Spinal cord (tissue), 10 donors: ENCODE data around the gene SBK2. TPM values are rescaled to one million over a fixed set of nuclear protein-coding genes. Genes with fewer than 3 reads are reported as not detected.
"Not testable (repeated sequence)": the region's sequence is repeated elsewhere in the genome, so short reads cannot be mapped to it uniquely, and the experiment has no call there.

ENCODE experiments used
- DNase-seq, 6 donors: peaks; one replicate each; pipeline versions ENCODE4 v3.0.0 to v3.0.0-alpha.2; 2013 to 2015; ENCODE audit warnings: low spot score in 6 of 6, low read depth in 4 of 6
- H3K27ac ChIP-seq: one replicate; pipeline ENCODE4 v1.5.1; 2013; ENCODE audit warnings: low read depth, low read length, control low read depth
- H3K27me3 ChIP-seq: one replicate; pipeline ENCODE4 v1.6.1; 2013; ENCODE audit warnings: low read length; ENCODE audit not compliant: control insufficient read depth, insufficient read depth
- H3K36me3 ChIP-seq: one replicate; pipeline ENCODE4 v1.6.1; 2013; ENCODE audit warnings: low read length; ENCODE audit not compliant: control insufficient read depth, insufficient read depth
- H3K4me1 ChIP-seq: one replicate; pipeline ENCODE4 v1.6.1; 2013; ENCODE audit warnings: low read length; ENCODE audit not compliant: control insufficient read depth, insufficient read depth
- H3K4me3 ChIP-seq: one replicate; pipeline ENCODE4 v1.5.1; 2013; ENCODE audit warnings: low read depth, low read length, control low read depth
- H3K9me3 ChIP-seq: one replicate; pipeline ENCODE4 v1.6.1; 2013; ENCODE audit warnings: low read length; ENCODE audit not compliant: control insufficient read depth, insufficient read depth
- WGBS: methylation state at CpG from one replicate; pipeline ENCODE4 v1.1.5; 2013; ENCODE audit warnings: missing lambda C conversion rate; ENCODE audit not compliant: insufficient coverage; 5-methylcytosine and 5-hydroxymethylcytosine counted together
- polyA plus RNA-seq, 2 donors: library from polyadenylated mRNA; unstranded; fragments of 120-200 nt; gene quantifications; one replicate each; pipeline ENCODE4 v1.2.1, GENCODE V29; 2013; ENCODE audit not compliant: insufficient read length in 2 of 2
- total RNA-seq, 2 donors: library from RNA; depleted of rRNA in 1 of 2; stranded (reverse); fragments of 120-200 nt in 1 of 2; fragments of >200 nt in 1 of 2; gene quantifications; one replicate each; pipeline versions ENCODE4 v1.2.3 to v1.2.4, GENCODE V29; 2013 to 2014
- donor health status: healthy.

SBK2 gene
- total and polyA plus RNA-seq, 4 donors = 0.15 to 0.44 TPM; not detected in 2

DNA sequence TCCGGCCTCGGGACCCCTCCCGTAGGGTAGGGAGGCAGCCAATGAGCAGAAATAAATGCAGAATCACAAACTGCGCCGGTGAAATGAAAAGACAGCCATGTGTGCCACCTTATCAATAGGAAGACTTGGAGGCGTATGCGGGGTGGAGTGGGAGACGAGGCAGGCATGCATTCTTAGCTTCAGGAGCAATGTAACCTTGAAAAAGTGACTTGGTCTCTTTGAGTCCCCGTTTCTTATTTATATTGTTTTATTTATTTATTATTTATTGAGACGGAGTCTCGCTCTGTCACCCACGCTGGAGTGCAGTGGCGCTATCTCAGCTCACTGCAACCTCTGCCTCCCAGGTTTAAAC lies 32.7 kb downstream of the SBK2 start:
- Histone ChIP-seq H3K27ac (no peak overlapping the region), H3K4me3 (no peak overlapping the region), H3K9me3 (no peaks in the 10 kb centered on the region), H3K27me3 (no peaks in the 10 kb centered on the region), H3K4me1 (peaks cover 15% of the 10 kb centered on the region), H3K36me3 (peaks cover 8% of the 10 kb centered on the region)
- DNase-seq = no peak
- 28% methylated on average over 11 of the region's 13 CpGs for WGBS

DNA sequence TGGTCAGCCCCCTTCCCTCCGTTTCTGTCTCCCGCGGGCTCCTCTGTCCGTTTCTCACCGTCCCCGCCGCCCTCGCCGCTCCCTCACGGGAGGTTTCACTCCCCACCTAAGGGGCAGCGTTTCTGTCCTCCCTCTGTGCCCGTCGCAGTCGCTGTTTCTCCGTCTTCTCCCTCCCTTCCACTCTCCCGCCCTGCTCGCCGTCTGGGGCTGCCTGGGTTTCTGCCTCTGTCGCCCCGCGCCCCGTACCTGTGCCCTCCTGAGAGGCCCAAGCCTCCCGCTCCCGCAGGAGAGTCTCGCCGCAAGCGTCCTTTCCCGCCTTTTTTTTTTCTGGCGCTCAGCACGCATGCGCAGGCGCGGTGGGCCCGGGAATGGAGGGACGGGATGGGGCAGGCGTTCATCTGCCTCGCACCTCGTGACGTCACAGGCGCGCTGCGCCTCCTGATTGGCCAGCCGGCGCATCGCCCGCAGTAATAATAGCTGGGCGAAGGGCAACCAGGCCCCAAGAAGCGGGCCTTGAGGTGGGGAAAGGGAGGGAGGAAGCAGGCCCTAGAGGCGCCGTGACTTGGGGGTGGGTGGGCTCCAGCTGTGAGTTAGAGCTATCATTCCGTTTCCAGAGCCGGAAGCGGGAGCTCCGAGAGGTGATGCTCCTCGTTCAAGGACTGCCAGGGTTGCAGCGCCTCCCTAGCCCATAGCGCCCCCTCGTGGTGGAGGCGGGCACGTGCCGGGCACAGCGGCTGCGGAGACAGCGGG lies 33.3 kb downstream of the SBK2 start:
- H3K27ac ChIP-seq = peak overlapping the region; percentile 52
- 8% methylated on average over 64 of the region's 64 CpGs for WGBS
- peak; percentile 78 to 97 (median 86) for DNase-seq
- H3K36me3 ChIP-seq = peaks cover 8% of the 10 kb centered on the region
- no peaks in the 10 kb centered on the region for H3K27me3 ChIP-seq
- H3K4me1 ChIP-seq = peaks cover 15% of the 10 kb centered on the region
- H3K9me3 ChIP-seq = no peaks in the 10 kb centered on the region
- H3K4me3 ChIP-seq = peak overlapping the region; percentile 46

DNA sequence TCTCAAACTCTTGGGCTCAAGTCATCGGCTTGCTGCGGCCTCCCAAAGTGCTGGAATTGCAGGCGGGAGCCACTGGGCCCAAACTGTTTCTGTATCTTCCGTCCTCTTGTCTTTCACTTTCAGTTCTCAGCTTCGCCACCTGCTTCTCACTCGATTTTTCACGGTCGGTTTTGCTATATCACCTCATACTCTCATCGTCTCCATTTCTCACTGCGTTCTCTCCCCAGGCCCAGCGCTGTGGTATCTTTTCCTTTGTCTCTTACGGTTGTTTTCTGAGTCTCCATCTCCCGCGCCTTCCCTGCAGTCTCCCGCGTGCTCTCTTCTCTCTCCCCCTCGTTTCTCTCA lies 33.8 kb downstream of the SBK2 start:
- Histone ChIP-seq H3K4me3 (no peak overlapping the region), H3K27ac (no peak overlapping the region), H3K4me1 (peaks cover 15% of the 10 kb centered on the region), H3K27me3 (no peaks in the 10 kb centered on the region), H3K9me3 (no peaks in the 10 kb centered on the region), H3K36me3 (peaks cover 8% of the 10 kb centered on the region)
- WGBS = 80% methylated on average over 17 of the region's 17 CpGs
- DNase-seq = no peak

DNA sequence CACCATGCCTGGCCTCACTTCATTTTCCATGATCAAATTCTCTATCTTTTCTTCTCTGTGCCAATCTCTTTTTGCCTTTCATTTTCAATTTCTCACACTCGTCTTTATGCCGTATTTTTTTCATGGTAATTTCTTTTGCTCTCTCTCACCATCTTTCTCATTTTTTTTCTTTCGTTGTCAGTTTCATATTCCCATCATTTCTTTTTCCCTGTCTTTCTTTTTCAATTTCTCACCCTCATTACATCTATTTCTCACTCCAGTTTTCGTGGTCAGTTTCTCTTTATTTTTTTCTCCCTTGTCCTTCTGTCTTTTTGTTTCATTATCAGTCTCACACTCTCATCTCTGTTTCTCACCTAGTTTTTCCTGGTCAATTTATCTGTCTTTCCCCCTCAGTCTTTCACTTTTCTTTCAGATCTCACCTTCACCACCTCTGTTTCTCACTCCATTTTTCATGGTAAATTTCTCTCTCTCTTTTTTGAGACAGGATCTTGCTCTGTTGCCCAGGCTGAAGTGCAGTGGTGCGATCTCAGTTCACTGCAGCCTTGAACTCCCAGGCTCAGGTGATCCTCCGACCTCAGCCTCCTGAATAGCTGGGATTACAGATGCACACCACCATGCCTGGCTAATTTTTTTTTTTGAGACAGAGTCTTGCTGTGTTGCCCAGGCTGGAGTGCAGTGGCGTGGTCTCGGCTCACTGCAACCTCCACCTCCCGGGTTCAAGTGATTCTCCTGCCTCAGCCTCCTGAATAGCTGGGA lies 34.6 kb downstream of the SBK2 start:
- WGBS = 95% methylated on average over 9 of the region's 9 CpGs

DNA sequence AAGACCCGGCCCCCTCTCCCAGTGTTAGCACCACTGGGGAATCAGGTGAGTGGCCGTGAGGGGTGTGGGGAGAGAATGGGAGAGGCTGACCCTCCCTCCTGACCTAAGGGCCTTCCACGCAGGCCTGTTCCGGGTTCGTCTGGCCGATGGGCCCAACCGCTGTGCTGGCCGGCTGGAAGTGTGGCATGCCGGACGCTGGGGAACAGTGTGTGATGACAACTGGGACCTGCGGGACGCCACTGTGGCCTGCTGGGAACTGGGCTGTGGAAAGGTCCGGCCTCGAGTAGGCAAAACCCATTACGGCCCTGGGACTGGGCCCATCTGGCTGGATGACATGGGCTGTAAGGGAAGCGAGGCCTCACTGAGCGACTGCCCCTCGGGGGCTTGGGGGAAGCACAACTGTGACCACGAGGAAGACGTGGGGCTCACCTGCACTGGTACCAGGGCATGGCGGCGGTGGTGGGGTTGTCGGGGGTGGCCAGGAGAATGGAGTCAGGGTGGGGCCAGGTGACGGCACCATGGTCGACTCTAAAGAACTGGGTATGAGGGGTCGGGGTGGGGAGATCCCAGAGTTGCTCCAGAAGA lies 36.5 kb downstream of the SBK2 start:
- H3K27me3 ChIP-seq = no peaks in the 10 kb centered on the region
- H3K27ac ChIP-seq = no peak overlapping the region
- WGBS = 93% methylated on average over 19 of the region's 26 CpGs
- H3K9me3 ChIP-seq = no peaks in the 10 kb centered on the region
- H3K4me1 ChIP-seq = peaks cover 15% of the 10 kb centered on the region
- no peak for DNase-seq
- H3K4me3 ChIP-seq = no peak overlapping the region
- peaks cover 8% of the 10 kb centered on the region for H3K36me3 ChIP-seq

More for the DNA sequence above, 34.6 kb downstream of the SBK2 start:
- H3K4me1 ChIP-seq = peaks cover 15% of the 10 kb centered on the region
- H3K27ac ChIP-seq = no peak overlapping the region
- H3K9me3 ChIP-seq = no peaks in the 10 kb centered on the region
- H3K4me3 ChIP-seq = no peak overlapping the region
- DNase-seq = no peak
- H3K36me3 ChIP-seq = peaks cover 8% of the 10 kb centered on the region
- H3K27me3 ChIP-seq = no peaks in the 10 kb centered on the region

DNA sequence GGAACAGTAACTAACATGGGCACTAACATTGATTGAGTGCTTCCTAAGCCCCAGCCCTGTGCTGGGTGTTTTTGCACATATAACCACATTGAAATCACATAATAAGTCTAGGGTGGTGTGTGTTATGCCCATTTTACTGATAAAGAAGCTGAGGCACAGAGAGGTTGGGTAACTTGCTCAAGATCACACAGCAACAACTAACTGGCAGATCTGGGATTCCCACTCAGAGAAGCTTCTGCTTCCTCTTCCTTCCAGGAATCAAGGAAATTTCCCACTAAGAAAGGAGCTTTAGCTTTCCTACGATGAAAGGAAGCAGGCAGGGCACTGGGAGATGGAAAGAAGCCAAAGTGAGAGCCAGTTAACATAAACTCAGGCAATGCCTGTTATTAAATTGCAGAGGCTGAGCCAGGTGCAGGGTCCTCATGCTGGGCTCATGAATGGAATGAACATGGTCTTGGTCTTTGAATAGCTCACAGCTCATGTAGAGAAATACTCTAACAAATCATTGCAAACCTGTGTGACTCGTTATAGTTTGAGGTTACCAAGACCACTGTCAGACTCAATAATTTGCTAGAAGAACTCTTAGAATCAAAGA lies 38.6 kb downstream of the SBK2 start:
- Histone ChIP-seq H3K36me3 (peaks cover 8% of the 10 kb centered on the region), H3K27me3 (peaks cover 3% of the 10 kb centered on the region), H3K27ac (no peak overlapping the region), H3K9me3 (no peaks in the 10 kb centered on the region), H3K4me3 (no peak overlapping the region), H3K4me1 (peaks cover 12% of the 10 kb centered on the region)
- WGBS = no CpG with 5 or more reads among the region's 2 CpGs
- DNase-seq = peak in 1 of 6 donors; percentile 52

DNA sequence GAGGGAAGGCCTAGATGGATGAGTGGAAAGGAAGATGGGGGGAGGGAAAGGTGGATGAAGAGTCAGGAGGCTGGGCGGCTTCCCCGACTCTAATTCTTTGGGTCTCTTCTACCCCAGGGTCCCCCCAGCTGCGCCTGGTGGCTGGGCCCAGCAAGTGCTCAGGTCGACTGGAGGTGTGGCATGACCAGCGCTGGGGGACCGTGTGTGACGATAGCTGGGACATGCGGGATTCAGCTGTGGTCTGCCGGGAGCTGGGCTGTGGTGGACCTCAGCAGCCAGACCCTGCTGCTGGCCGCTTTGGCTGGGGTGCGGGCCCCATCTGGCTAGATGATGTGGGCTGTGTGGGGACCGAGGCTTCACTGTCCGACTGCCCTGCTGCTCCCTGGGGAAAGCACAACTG lies 39.2 kb downstream of the SBK2 start:
- Histone ChIP-seq H3K36me3 (peaks cover 8% of the 10 kb centered on the region), H3K4me1 (peaks cover 12% of the 10 kb centered on the region), H3K4me3 (no peak overlapping the region), H3K27ac (no peak overlapping the region), H3K27me3 (peaks cover 6% of the 10 kb centered on the region), H3K9me3 (no peaks in the 10 kb centered on the region)
- 89% methylated on average over 12 of the region's 13 CpGs for WGBS
- DNase-seq = no peak

DNA sequence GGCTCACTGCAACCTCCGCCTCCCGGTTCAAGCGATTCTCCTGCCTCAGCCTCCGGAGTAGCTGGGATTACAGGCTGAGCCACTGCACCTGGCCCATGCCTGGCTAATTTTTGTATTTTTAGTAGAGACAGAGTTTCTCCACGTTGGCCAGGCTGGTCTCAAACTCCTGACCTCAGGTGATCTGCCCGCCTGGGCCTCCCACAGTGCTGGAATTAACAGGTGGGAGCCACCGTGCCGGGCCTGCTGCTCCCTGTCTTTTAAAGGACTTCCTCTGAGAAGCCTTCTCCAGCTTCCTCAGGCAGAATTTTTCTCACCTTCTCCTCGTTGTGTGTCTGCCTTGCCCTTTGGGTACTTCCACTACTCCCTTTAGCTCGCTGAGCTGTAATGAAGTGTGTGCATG lies 40.1 kb downstream of the SBK2 start:
- not testable (repeated sequence) for H3K27me3 ChIP-seq, DNase-seq, H3K9me3 ChIP-seq, H3K4me3 ChIP-seq, H3K27ac ChIP-seq, H3K36me3 ChIP-seq
- WGBS = 85% methylated on average over 8 of the region's 10 CpGs
- peaks cover 12% of the 10 kb centered on the region for H3K4me1 ChIP-seq

DNA sequence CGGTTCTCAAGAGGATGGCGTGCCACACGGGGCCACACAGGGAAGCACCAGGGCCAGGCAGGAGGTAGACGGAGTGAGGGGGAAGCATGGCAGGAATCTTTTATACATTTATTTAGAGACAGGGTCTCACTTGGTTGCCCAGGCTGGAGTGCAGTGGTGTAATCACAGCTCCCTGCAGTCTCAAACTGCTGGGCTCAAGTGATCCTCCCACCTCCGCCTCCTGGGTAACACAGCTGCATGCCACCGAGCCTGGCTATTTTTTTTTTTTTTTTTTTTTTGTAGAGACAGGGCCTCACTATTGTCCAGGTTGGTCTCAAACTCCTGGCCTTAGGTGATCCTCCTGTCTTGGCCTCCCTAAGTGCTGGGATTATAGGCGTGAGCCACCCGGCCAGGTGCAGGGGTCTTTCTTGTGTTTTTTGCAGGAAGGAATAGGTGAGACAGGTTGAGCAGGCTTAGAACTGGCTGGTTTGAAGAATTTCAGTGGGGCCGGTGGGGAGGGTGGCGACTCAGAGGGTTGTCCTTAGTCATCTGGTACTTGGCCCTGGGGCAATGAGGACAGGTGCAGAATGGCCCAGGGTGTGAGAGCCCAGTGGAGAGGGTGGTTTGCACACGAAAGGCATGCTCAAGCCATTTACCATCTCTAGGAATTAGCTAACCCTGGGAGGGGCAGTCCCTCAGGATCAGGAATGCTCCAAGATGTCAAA lies 41.1 kb downstream of the SBK2 start:
- Histone ChIP-seq H3K9me3 (no peaks in the 10 kb centered on the region), H3K27me3 (peaks cover 6% of the 10 kb centered on the region), H3K36me3 (peaks cover 13% of the 10 kb centered on the region), H3K27ac (no peak overlapping the region), H3K4me3 (no peak overlapping the region), H3K4me1 (peaks cover 17% of the 10 kb centered on the region)
- no peak for DNase-seq
- 80% methylated on average over 9 of the region's 11 CpGs for WGBS
